ENCODE measurements around the gene CNTN4.

- TF ChIP-seq CTCF (IDR thresholded peaks at IDR 0.05) (no peak), POLR2A (IDR thresholded peaks at IDR 0.05) (no peak)
Observed at GRCh38 chr3:2372306-2372705, 273.6 kb downstream of the CNTN4 start.
